Loucy (cell line): ENCODE results near the gene TMEM271.
A peak's percentile ranks its signal among the peaks of the same experiment; 100 is the strongest.

Source experiments
- H2AFZ ChIP-seq: fragments of 200-600 bp; sonication (generic); 2 replicates; pipeline ENCODE4 v1.6.0; 2016; ENCODE audit warnings: antibody characterized with exemption, mild to moderate bottlenecking, low read length, moderate library complexity
- H3F3A ChIP-seq: fragments of 200-600 bp; 2 replicates; pipeline ENCODE4 v1.6.0; 2016; ENCODE audit warnings: antibody characterized with exemption, low read depth, mild to moderate bottlenecking
- H3K27me3 ChIP-seq: fragments of 200-600 bp; sonication (generic); 2 replicates; pipeline ENCODE4 v1.6.1; 2014; ENCODE audit warnings: low read length, mild to moderate bottlenecking; ENCODE audit not compliant: insufficient read depth, poor library complexity, severe bottlenecking
- H3K36me3 ChIP-seq: fragments of 200-600 bp; sonication (generic); 2 replicates; pipeline ENCODE4 v1.6.1; 2016; ENCODE audit warnings: low read length; ENCODE audit not compliant: insufficient read depth
- H3K4me1 ChIP-seq: fragments of 200-600 bp; sonication (generic); 2 replicates; pipeline ENCODE4 v1.5.1; 2014; ENCODE audit warnings: low read length, mild to moderate bottlenecking; ENCODE audit not compliant: insufficient read depth, poor library complexity, severe bottlenecking
- H3K4me2 ChIP-seq: fragments of 200-600 bp; sonication (generic); 2 replicates; pipeline ENCODE4 v1.6.0; 2014; ENCODE audit warnings: antibody characterized with exemption, low read length, low read depth, mild to moderate bottlenecking; ENCODE audit not compliant: poor library complexity, severe bottlenecking
- H3K4me3 ChIP-seq: fragments of 200-600 bp; sonication (generic); 2 replicates; pipeline ENCODE4 v1.5.1; 2014; ENCODE audit warnings: low read length, mild to moderate bottlenecking, mixed read lengths; ENCODE audit not compliant: poor library complexity, severe bottlenecking
- H3K79me2 ChIP-seq: fragments of 200-600 bp; sonication (generic); 2 replicates; pipeline ENCODE4 v1.6.1; 2014; ENCODE audit warnings: low read length; ENCODE audit not compliant: insufficient read depth
- H3K9ac ChIP-seq: fragments of 200-600 bp; sonication (generic); 2 replicates; pipeline ENCODE4 v1.6.0; 2014; ENCODE audit warnings: mild to moderate bottlenecking, low read depth, low read length, moderate library complexity; ENCODE audit not compliant: poor library complexity, severe bottlenecking
- H3K9me2 ChIP-seq: fragments of 200-600 bp; sonication (generic); replicated peaks from 2 replicates; pipeline ENCODE4 v1.6.1; 2016; ENCODE audit warnings: low read depth, low read length, mixed read lengths
- H3K9me3 ChIP-seq: fragments of 200-600 bp; sonication (generic); 2 replicates; pipeline ENCODE4 v1.6.1; 2014; ENCODE audit warnings: mild to moderate bottlenecking, antibody characterized with exemption, low read length, low read depth; ENCODE audit not compliant: insufficient read depth
- H4K20me1 ChIP-seq: fragments of 200-600 bp; sonication (generic); 2 replicates; pipeline ENCODE4 v1.6.0; 2014; ENCODE audit warnings: antibody characterized with exemption, low read length, mild to moderate bottlenecking; ENCODE audit not compliant: insufficient read depth, poor library complexity, severe bottlenecking
- EZH2phosphoT487 ChIP-seq: fragments of 200-600 bp; IDR thresholded peaks from 2 replicates; pipeline ENCODE4 v1.6.1; 2018; ENCODE audit warnings: antibody characterized with exemption, mild to moderate bottlenecking, moderate library complexity, borderline replicate concordance
- TF ChIP-seq, protein P1 (sequence below): fragments of 200-600 bp; sonication (generic); conservative IDR thresholded peaks from 2 replicates; pipeline ENCODE4 v1.5.1; 2014; ENCODE audit warnings: mild to moderate bottlenecking, antibody characterized with exemption, low read length

TMEM271 gene

DNA sequence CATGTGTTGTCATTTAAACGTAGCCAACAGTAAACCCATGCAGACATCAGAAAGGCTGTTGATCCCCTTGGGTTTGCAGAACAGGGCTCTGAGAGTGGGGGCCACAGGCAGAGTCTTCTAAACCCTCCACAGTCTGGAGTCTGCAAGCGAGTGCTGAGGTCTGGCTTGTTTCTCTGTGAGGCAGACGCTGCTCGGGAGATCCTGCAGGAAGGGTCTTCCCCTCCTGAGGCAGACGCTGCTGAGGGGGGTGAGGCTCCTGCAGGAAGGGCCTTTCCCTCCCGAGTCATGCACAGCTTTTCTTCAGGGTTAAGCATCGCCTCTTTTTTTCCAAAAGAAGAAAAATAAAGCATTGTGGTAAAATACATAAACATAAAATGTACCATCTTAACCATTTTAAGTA is 32.1 kb upstream of the TMEM271 start:
- TF ChIP-seq, protein P1, sequence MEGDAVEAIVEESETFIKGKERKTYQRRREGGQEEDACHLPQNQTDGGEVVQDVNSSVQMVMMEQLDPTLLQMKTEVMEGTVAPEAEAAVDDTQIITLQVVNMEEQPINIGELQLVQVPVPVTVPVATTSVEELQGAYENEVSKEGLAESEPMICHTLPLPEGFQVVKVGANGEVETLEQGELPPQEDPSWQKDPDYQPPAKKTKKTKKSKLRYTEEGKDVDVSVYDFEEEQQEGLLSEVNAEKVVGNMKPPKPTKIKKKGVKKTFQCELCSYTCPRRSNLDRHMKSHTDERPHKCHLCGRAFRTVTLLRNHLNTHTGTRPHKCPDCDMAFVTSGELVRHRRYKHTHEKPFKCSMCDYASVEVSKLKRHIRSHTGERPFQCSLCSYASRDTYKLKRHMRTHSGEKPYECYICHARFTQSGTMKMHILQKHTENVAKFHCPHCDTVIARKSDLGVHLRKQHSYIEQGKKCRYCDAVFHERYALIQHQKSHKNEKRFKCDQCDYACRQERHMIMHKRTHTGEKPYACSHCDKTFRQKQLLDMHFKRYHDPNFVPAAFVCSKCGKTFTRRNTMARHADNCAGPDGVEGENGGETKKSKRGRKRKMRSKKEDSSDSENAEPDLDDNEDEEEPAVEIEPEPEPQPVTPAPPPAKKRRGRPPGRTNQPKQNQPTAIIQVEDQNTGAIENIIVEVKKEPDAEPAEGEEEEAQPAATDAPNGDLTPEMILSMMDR: no peak
- TF ChIP-seq EZH2phosphoT487: no peak
- Histone ChIP-seq H3K79me2 (no peaks in the 10 kb centered on the region), H3K4me2 (no peak overlapping the region), H3K9ac (no peak overlapping the region), H2AFZ (no peak overlapping the region), H4K20me1 (no peaks in the 10 kb centered on the region), H3K9me2 (no peaks in the 10 kb centered on the region), H3K36me3 (no peaks in the 10 kb centered on the region), H3K4me3 (no peak overlapping the region), H3F3A (no peaks in the 10 kb centered on the region), H3K9me3 (peaks cover 10% of the 10 kb centered on the region; the same call in 1 of the 2 replicates), H3K27me3 (no peaks in the 10 kb centered on the region), H3K4me1 (peaks cover 20% of the 10 kb centered on the region)

DNA sequence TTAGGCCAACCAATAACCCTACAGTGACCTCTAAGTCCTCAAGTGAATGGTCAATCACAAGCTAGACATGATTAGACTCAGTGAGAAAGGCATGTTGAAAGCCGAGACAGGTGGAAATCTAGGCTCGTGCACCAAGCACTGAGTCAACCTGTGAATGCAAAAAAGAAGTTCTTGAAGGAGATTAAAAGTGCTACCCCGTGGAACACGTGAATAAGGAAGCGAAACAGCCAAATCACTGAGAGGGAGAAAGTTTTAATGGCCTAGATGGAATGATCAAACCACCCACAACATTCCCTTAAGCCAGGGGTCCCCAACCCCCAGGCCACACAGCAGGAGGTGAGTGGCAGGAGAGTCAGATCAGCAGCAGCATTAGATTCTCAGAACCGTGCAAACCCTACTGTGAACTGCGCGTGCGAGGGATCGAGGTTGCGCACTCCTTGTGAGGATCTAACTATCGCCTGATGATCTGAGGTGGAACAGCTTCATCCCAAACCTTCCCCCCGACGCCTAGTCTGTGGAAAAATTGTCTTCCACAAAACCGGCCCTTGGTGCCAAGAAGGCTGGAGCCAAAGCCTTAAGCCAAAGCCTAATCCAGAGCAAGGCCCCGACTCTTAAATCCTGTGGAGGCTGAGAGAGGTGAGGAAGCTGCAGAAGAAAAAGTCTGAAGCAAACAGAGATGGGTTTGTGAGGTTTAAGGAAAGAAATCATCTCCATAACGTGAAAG is 29.8 kb upstream of the TMEM271 start:
- peaks cover 23% of the 10 kb centered on the region for H3K4me1 ChIP-seq
- no peak overlapping the region for H3K9ac ChIP-seq
- no peak for TF ChIP-seq EZH2phosphoT487
- TF ChIP-seq, protein P1: no peak
- no peaks in the 10 kb centered on the region for H3K27me3 ChIP-seq
- no peaks in the 10 kb centered on the region for H3F3A ChIP-seq
- peaks cover 2% of the 10 kb centered on the region; the same call in 1 of the 2 replicates for H3K9me3 ChIP-seq
- no peaks in the 10 kb centered on the region for H4K20me1 ChIP-seq
- H3K9me2 ChIP-seq: no peaks in the 10 kb centered on the region
- H2AFZ ChIP-seq: no peak overlapping the region
- H3K4me3 ChIP-seq: no peak overlapping the region
- no peak overlapping the region for H3K4me2 ChIP-seq
- no peaks in the 10 kb centered on the region for H3K36me3 ChIP-seq
- H3K79me2 ChIP-seq: no peaks in the 10 kb centered on the region

DNA sequence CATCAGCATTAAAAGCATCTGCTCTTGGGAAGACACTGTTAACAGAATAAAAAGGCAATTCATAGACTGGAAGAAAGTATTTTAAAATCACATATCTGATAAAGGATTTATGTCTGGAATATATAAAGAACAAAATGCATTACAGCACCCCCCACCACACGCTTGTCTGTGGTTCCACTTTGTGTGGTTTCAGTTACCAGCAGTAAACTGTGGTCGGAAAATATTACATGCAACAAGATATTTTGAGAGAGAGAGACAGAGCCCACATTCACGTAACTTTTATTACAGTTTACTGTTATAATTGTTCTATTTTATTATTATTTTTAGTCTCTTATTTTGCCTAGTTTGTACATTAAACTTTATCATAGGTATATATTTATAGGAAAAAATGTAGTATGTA is 28.0 kb upstream of the TMEM271 start:
- no peaks in the 10 kb centered on the region for H3K36me3 ChIP-seq
- H3K4me1 ChIP-seq: peaks cover 23% of the 10 kb centered on the region
- H3F3A ChIP-seq: no peaks in the 10 kb centered on the region
- H4K20me1 ChIP-seq: no peaks in the 10 kb centered on the region
- peak overlapping the region; percentile 51 for H3K4me2 ChIP-seq
- H3K9me2 ChIP-seq: no peaks in the 10 kb centered on the region
- H3K4me3 ChIP-seq: peak overlapping the region; percentile 61
- peaks cover 2% of the 10 kb centered on the region; the same call in 1 of the 2 replicates for H3K9me3 ChIP-seq
- H3K9ac ChIP-seq: no peak overlapping the region
- H3K79me2 ChIP-seq: no peaks in the 10 kb centered on the region
- no peaks in the 10 kb centered on the region for H3K27me3 ChIP-seq
- TF ChIP-seq, protein P1: no peak
- TF ChIP-seq EZH2phosphoT487: peak; percentile 41; the same call in 1 of the 2 replicates
- no peak overlapping the region for H2AFZ ChIP-seq
